ENCODE results near the gene SERP2. TPM values are rescaled to one million over a fixed set of nuclear protein-coding genes. Genes with fewer than 3 reads are reported as not detected.

The SERP2 gene
- total and polyA plus RNA-seq, 2 of the 13 experiments (the other 11 are each of a cell fraction or from before 2014, with no cell fraction given): not detected

GRCh38 chr13:44432650-44433049 lies 59.0 kb downstream of the SERP2 start:
- Histone ChIP-seq H3K36me3 (replicated peaks in 1 of 2; ENCODE audit: control insufficient read depth in 1 of 2, insufficient read depth in 2 of 2, low read length in 2 of 2) (peaks cover 6 to 15% of the 10 kb centered on the region in 2 experiments; a peak in 3 of 5 replicates), H4K20me1 (ENCODE audit: insufficient read depth, low read length) (no peaks in the 10 kb centered on the region), H3K4me3 (replicated peaks in 1 of 3; ENCODE audit: insufficient read depth in 1 of 3, low read depth in 2 of 3, low read length in 3 of 3) (no peak overlapping the region), H3K4me1 (ENCODE audit: insufficient read depth, low read length) (peaks cover 56% of the 10 kb centered on the region), H3K27me3 (ENCODE audit: control insufficient read depth in 1 of 2, insufficient read depth in 2 of 2, low read length in 2 of 2) (no peaks in the 10 kb centered on the region; a peak in 1 of 5 replicates), H3K79me2 (ENCODE audit: insufficient read depth, low read length) (peaks cover 10% of the 10 kb centered on the region), H3K4me2 (ENCODE audit: low read depth, low read length) (no peak overlapping the region), H3K9ac (ENCODE audit: insufficient read depth, low read depth, low read length) (no peak overlapping the region), H3K27ac (ENCODE audit: extremely low read length, insufficient read depth, low read length) (no peak overlapping the region), H3K9me3 (ENCODE audit: low read length) (no peaks in the 10 kb centered on the region), H2AFZ (ENCODE audit: low read length) (no peak overlapping the region)
- in situ Hi-C loops (cut with HindIII; ENCODE audit: extremely low pct_ligation_motif_present, low pct_unique_long_range_greater_than_20kb) (no loop called here), intact Hi-C loops (cut with micrococcal nuclease; ENCODE audit: unreplicated experiment) (no loop called here)
- DNase-seq (ENCODE audit: low spot score) (no peak), ATAC-seq (no peak), FAIRE-seq (no peak)
- no TSS peak for BruUV-seq (replicated peaks)
- POLR2A ChIA-PET: interaction anchor here (1.1 kb wide), 1 partner anchor 27 kb away, joined by 3 read pairs; no protein-coding TSS in a partner anchor
- TF ChIP-seq ZNF430 (CRISPR knock-in tag; IDR thresholded peaks at IDR 0.05) (no peak), POLR2G (IDR thresholded peaks at IDR 0.05; ENCODE audit: low read depth, low read length) (0 out of 2 replicates have a peak, but pooled peaks have one; percentile 23), ZC3H4 (CRISPR knock-in tag; IDR thresholded peaks at IDR 0.05; ENCODE audit: borderline replicate concordance) (no peak)
- 98% methylated on average over 5 of the region's 5 CpGs for WGBS (ENCODE audit: low lambda C conversion rate)
- CTCF ChIA-PET (ENCODE audit: low intra/inter-chr PET ratio, low total read pairs): no interaction called here

GRCh38 chr13:44433863-44434765 lies 60.5 kb downstream of the SERP2 start:
- intact Hi-C loops (cut with micrococcal nuclease; ENCODE audit: unreplicated experiment) (no loop called here), in situ Hi-C loops (cut with HindIII; ENCODE audit: extremely low pct_ligation_motif_present, low pct_unique_long_range_greater_than_20kb) (no loop called here)
- Histone ChIP-seq H4K20me1 (ENCODE audit: insufficient read depth, low read length) (no peaks in the 10 kb centered on the region), H3K4me2 (ENCODE audit: low read depth, low read length) (peak overlapping the region; percentile 88), H3K27ac (ENCODE audit: extremely low read length, insufficient read depth, low read length) (peak overlapping the region; percentile 55), H3K4me3 (replicated peaks in 1 of 3; ENCODE audit: insufficient read depth in 1 of 3, low read depth in 2 of 3, low read length in 3 of 3) (peak overlapping the region in 2 of 3 experiments; percentile 62 to 97; a peak in 2 of 6 replicates), H2AFZ (ENCODE audit: low read length) (no peak overlapping the region), H3K4me1 (ENCODE audit: insufficient read depth, low read length) (peaks cover 51% of the 10 kb centered on the region), H3K79me2 (ENCODE audit: insufficient read depth, low read length) (peaks cover 10% of the 10 kb centered on the region), H3K9me3 (ENCODE audit: low read length) (no peaks in the 10 kb centered on the region), H3K9ac (ENCODE audit: insufficient read depth, low read depth, low read length) (no peak overlapping the region), H3K27me3 (ENCODE audit: control insufficient read depth in 1 of 2, insufficient read depth in 2 of 2, low read length in 2 of 2) (no peaks in the 10 kb centered on the region; a peak in 1 of 5 replicates), H3K36me3 (replicated peaks in 1 of 2; ENCODE audit: control insufficient read depth in 1 of 2, insufficient read depth in 2 of 2, low read length in 2 of 2) (peaks cover 6 to 15% of the 10 kb centered on the region in 2 experiments; a peak in 3 of 5 replicates)
- no TSS peak for BruUV-seq (replicated peaks)
- ATAC-seq (no peak), DNase-seq (ENCODE audit: low spot score) (no peak), FAIRE-seq (no peak)
- CTCF ChIA-PET (ENCODE audit: low intra/inter-chr PET ratio, low total read pairs): no interaction called here
- 97% methylated on average over 15 of the region's 15 CpGs for WGBS (ENCODE audit: low lambda C conversion rate)
- TF ChIP-seq RBFOX2 (IDR thresholded peaks at IDR 0.05; ENCODE audit: low read depth, low read length) (peak; percentile 24; the same call in 1 of the 2 replicates), ASH2L (IDR thresholded peaks at IDR 0.05; ENCODE audit: insufficient read length, low read depth, low read length) (no peak), FOSL2 (CRISPR knock-in tag; IDR thresholded peaks at IDR 0.05) (no peak), ZNF274 (CRISPR knock-in tag; IDR thresholded peaks at IDR 0.05) (no peak)
- POLR2A ChIA-PET: interaction anchor here (1.1 to 3.7 kb wide), 5 partner anchors 15 to 243 kb away, joined by 3 to 36 read pairs (median 4); no protein-coding TSS in a partner anchor

Measured in HepG2 (cell line).